IMR-90 (cell line): ENCODE data around the gene SLAMF6.
"Not testable (repeated sequence)": the region's sequence is repeated elsewhere in the genome, so short reads cannot be mapped to it uniquely, and the experiment has no call there.

ENCODE experiments used
- CHD1 ChIP-seq: IDR thresholded peaks from 2 replicates; pipeline ENCODE4 v1.6.1; 2012; ENCODE audit warnings: low read depth, low read length, improper control_type of control experiment
- MAZ ChIP-seq: IDR thresholded peaks from 2 replicates; pipeline ENCODE4 v1.6.1; 2012; ENCODE audit warnings: low read depth, mild to moderate bottlenecking, low read length, improper control_type of control experiment, moderate library complexity, borderline replicate concordance
- MXI1 ChIP-seq: IDR thresholded peaks from 2 replicates; pipeline ENCODE4 v1.6.1; 2012; ENCODE audit warnings: low read depth, mild to moderate bottlenecking, low read length, moderate library complexity, borderline replicate concordance
- POLR2A ChIP-seq: IDR thresholded peaks from 2 replicates; pipeline ENCODE4 v1.6.1; 2012; ENCODE audit warnings: mild to moderate bottlenecking, low read depth, low read length
- RCOR1 ChIP-seq: IDR thresholded peaks from 2 replicates; pipeline ENCODE4 v1.6.1; 2012; ENCODE audit warnings: mild to moderate bottlenecking, low read length, improper control_type of control experiment; ENCODE audit not compliant: insufficient replicate concordance
- SMC3 ChIP-seq: fragments of 150-350 bp; IDR thresholded peaks from 2 replicates; pipeline ENCODE4 v1.6.1; 2016; ENCODE audit warnings: low read depth, mild to moderate bottlenecking, antibody characterized with exemption, low read length, moderate library complexity
- TF ChIP-seq, protein P1 (sequence below): conservative IDR thresholded peaks from 2 replicates; pipeline ENCODE4 v1.5.1; 2012; ENCODE audit warnings: mild to moderate bottlenecking, low read depth, low read length, improper control_type of control experiment

DNA sequence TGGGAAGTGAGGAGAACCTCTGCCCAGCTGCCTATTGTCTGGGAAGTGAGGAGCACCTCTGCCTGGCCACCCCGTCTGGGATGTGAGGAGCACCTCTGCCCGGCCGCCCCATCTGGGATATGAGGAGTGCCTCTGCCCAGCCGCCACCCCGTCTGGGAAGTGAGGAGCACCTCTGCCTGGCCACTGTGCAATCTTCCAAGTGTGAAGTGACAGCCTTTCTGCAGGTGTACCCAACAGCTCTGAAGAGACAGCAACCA is 9.4 kb upstream of the SLAMF6 start:
- TF ChIP-seq, protein P1, sequence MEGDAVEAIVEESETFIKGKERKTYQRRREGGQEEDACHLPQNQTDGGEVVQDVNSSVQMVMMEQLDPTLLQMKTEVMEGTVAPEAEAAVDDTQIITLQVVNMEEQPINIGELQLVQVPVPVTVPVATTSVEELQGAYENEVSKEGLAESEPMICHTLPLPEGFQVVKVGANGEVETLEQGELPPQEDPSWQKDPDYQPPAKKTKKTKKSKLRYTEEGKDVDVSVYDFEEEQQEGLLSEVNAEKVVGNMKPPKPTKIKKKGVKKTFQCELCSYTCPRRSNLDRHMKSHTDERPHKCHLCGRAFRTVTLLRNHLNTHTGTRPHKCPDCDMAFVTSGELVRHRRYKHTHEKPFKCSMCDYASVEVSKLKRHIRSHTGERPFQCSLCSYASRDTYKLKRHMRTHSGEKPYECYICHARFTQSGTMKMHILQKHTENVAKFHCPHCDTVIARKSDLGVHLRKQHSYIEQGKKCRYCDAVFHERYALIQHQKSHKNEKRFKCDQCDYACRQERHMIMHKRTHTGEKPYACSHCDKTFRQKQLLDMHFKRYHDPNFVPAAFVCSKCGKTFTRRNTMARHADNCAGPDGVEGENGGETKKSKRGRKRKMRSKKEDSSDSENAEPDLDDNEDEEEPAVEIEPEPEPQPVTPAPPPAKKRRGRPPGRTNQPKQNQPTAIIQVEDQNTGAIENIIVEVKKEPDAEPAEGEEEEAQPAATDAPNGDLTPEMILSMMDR = not testable (repeated sequence)
- TF ChIP-seq POLR2A, RCOR1, SMC3, MXI1, CHD1, MAZ: not testable (repeated sequence)
